Measurements from ENCODE around the gene ST8SIA6.
"Not testable (repeated sequence)": the region's sequence is repeated elsewhere in the genome, so short reads cannot be mapped to it uniquely, and the experiment has no call there.

ST8SIA6 gene

DNA sequence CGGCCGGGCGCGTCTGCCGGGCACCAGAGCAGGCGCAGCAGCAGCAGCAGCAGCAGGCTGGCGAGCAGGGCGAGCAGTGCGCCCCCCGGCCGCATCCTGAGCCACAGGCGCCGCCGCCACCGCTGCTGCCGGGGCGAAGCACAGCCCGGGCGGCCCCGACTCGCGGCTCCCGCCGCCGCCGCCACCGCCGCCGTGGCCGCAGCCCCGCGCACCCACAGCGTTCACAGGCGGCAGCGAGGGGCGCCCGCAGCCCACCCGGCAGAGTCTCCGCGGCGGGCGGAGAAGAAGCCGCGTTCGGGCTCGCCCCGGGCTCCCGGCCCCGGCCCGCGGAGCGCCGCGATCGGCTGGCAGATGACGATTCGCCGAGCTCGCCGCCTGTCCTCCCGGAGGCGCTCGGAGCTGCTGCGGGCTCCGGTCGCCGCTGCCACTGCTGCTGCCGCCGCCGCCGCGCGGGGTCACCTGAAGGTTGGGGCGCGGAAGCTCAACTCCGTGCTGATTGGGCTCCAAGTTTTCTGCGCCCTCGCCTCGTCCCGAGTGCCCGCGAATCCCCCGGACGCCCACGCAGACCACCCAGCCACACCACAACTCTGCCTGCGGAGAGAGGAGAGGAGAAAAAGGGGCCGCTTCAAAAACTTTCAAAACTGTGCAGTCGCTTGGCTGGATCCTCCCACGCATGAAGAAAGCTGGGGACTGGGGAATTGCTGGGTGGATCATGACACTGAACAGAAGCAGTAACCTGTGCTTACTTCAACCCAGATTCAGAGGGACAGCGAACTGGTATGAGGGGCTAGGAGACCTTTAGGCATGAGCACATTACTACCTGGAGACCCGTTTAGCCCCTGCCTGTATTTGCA is at the start of gene ST8SIA6:
Gene ST8SIA6 (minus strand): TSS at position 435 of the 854 bp plus-strand sequence. CDS start 340 bp downstream, at position 95.
- in situ Hi-C loops (cut with HindIII; ENCODE audit: low sequenced_read_pairs), result no loop called here

GRCh38 chr10:17503795-17504194 is 49.4 kb upstream of the ST8SIA6 start:
- in situ Hi-C loops (cut with HindIII; ENCODE audit: low sequenced_read_pairs), result no loop called here

DNA sequence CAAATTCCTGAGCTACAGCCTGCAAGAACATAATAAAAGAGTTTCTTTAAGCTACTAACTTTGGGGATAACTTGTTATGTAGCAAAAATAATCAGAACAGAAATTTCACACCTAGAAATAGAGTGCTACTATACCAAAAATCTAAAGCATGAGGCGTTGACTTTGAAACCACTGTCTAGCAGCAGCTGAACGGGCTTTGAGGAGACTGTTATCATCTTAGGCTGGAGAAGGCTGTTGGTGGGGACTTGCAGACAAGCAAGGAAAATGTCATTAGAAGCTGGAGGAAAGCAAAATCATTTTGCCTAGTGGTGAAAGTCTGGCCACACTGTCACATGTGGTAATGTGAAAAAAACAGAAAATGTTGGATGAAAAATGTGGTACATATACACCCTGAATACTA is 48.4 kb upstream of the ST8SIA6 start:
- in situ Hi-C loops (cut with HindIII; ENCODE audit: low sequenced_read_pairs), result no loop called here

DNA sequence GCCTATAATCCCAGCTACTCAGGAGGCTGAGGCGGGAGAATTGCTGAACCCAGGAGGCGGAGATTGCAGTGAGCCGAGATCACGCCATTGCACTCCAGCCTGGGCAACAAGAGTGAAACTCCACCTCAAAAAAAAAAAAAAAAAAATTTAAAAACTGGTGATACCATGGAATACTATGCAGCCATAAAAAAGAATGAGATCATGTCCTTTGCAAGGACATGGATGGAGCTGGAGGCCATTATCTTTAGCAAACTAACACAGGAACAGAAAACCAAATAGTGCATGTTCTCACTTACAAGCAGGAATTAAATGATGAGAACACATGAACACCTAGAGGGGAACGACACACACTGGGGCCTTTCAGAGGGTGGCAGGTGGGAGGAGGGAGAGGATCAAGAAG is 44.6 kb upstream of the ST8SIA6 start:
- in situ Hi-C loops (cut with HindIII; ENCODE audit: low sequenced_read_pairs), result not testable (repeated sequence)

DNA sequence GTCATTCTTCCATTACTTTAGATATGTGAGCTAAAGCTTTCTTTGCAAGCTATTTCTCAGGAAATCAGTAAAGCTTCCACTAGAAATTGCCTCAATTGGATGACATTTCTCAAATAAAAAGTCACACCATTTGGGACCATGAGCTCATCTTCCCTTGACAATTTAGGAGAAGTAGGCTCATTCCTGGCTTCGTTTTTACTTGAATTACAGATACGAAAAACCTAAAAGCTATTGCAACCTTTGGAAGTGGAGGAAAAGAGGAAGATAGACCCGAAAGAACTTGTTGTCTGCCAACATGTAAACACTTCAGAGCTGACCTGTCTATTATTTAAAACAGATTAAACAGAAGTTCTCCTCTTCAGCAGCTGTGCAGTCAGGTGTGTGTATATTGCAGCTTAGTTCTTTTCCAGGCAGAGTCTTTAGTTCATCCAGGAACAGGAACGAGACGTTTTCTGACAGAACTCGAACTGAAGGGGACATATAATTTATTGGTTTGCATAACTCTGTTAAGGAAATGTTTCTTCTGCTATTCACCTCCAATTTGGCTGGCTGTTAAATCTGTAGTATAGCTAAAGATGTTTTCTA is 43.1 kb upstream of the ST8SIA6 start:
- in situ Hi-C loops (cut with HindIII; ENCODE audit: low sequenced_read_pairs), result no loop called here

DNA sequence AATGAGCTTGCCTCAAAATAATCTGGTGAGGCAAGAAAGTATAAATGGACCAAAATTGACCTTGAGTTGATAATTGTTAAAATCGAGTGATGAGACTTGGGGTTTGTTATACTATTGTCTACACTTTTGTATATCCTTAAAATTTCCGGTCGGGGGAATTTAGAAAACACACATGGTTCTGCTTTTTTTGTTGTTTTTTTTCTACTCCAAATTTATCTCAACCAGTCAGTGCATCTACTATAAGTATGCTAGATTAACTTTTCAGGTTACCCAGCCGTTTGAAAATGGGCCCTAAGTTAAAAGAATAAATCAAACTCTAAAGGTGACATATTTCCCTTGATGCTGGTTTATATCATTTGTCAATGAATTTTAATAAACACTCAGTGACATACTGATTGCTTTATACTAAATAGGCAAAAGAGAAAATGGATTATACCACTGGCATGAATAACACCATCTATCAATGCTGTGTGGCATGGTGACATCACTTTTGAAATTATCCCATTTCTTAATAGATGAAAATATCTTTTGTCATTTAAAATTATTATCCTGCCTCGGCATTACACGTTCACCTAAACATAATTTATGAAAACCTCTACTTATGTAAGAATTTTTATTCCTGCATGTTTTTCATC is 40.3 kb upstream of the ST8SIA6 start:
- in situ Hi-C loops (cut with HindIII; ENCODE audit: low sequenced_read_pairs), result no loop called here

DNA sequence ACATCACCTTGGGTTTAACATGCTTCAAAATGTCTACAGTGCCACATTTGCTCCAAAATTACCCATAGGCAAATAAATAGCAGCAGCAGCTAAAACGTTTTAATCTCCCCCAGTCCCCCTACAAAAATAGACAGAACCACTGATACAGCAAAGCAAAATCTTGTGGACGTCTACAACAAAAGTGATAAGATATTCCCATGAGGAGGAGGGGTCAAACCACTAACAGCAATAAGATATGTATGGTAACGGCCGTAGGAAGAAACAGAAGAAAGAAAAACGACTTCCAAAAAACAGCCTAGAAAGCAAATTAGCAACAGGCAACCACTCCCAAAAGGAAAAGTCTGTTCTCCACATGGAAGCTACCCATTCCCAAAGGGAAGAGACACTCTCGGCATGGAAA is 34.5 kb upstream of the ST8SIA6 start:
- in situ Hi-C loops (cut with HindIII; ENCODE audit: low sequenced_read_pairs), result no loop called here

DNA sequence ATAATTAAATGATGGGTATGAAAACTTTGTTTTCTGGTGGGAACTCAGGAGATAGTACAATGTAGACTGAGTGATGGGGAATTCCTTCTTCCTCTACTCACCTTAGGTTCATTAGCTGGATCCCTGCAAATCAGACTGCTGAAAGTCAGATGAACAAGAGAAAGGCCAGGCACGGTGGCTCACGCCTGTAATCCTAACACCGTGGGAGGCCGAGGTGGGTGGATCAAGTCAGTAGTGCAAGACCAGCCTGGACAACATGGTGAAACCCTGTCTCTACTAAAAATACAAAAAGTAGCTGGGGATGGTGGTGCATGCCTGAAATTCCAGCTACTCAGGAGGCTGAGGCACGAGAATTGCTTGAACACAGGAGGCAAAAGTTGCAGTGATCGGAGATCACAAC is 28.7 kb upstream of the ST8SIA6 start:
- in situ Hi-C loops (cut with HindIII; ENCODE audit: low sequenced_read_pairs), result no loop called here

DNA sequence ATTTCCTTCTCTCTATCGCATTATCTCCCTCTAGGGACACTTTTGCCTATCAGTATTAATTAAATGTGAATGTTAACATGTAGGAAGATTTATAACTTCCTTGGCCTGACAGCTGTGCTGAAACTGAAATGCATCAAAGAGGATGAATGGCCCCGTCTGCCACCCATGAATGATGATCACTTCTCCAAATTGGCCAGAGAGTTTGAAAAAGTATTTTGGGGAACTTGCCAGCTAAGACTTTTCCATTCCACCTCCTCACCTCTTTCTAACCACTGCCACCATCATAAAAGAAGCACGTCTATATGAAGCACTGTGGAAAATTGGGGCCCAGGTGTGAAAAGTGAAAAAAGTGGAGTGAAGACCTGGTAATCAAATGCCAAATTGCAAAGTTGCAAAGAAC is 25.4 kb upstream of the ST8SIA6 start:
- in situ Hi-C loops (cut with HindIII; ENCODE audit: low sequenced_read_pairs), result loop anchor here (5.0 kb wide), 1 partner anchor 72 kb away; no protein-coding TSS in a partner anchor

- in situ Hi-C loops (cut with HindIII; ENCODE audit: low sequenced_read_pairs), result loop anchor here (5.0 kb wide), 1 partner anchor 73 kb away; no protein-coding TSS in a partner anchor
These were observed 24.7 kb upstream of the ST8SIA6 start for GRCh38 chr10:17479015-17479615.

DNA sequence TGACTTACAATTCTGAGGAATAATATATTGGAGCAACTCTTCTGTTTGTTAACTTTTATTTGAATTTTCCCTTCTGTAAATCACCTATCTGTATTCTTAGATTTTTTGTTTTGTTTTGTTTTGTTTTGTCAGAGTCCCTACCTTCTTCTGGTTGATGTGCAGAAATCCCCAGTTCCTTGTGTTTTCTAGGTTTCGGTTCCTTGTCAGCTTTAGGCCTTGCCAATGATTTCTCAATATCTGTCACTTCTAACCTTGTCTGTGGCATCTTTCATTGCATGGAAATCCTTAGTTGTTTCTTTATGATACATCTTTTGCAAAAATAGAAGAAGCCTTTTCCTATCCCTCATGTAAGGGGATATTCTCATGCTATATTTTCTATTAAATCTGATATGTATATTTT is 21.7 kb upstream of the ST8SIA6 start:
- in situ Hi-C loops (cut with HindIII; ENCODE audit: low sequenced_read_pairs), result loop anchor here (5.0 kb wide), 1 partner anchor 76 kb away; no protein-coding TSS in a partner anchor

DNA sequence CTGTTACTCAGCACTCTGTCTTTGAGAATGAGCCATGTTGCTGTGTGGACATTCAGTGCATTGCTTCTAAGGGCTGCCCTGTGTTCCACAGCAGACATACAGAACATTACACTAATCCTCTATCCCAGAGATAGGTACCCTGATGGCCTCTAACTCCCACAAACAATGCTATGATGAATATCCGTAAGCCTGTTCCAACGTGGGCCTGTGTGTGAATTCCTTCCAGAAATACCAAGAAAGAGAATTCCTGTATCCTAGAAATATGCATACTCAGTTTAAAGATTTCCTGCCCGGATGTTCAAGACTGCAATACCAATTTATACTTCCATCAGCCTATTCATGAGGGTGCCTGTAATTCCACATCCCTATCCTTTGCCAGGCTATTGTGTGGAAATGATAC is 21.3 kb upstream of the ST8SIA6 start:
- in situ Hi-C loops (cut with HindIII; ENCODE audit: low sequenced_read_pairs), result loop anchor here (5.0 kb wide), 1 partner anchor 77 kb away; no protein-coding TSS in a partner anchor

DNA sequence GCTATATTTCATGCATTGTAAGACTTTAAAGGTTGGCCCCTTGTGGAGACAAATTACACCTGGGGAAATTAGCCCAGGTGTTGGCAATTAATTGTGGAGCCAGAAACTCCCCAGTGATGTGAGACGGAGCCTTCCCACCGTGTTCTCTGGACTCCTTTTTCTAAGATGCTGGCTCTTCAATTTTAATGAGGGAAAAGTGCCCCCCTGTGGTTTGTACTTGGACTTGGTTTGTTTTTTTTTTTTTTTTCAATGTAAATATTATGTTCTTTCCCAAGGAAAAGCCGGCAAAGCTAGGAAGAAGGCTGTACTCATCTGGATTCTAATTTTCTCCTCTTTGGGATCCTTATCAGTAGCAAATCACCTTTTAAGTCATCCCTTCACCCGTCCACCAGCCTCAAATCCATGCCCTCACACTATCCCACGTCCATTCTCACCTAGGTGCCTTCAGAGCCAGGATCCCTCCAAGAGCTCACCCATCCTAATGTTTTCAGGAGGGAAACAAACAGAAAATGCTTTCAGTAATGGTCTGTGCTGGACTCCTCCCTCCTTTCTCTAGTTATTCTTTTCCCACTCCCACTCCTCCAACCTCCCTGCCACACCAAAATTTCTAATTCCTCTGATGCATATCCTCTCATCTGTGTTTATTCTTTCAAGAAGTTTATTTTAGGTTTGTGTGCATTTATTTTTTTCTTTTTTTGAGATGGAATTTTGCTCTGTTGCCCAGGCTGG is 20.4 kb upstream of the ST8SIA6 start:
- in situ Hi-C loops (cut with HindIII; ENCODE audit: low sequenced_read_pairs), result loop anchor here (5.0 kb wide), 1 partner anchor 78 kb away; no protein-coding TSS in a partner anchor

- in situ Hi-C loops (cut with HindIII; ENCODE audit: low sequenced_read_pairs), result no loop called here
These were observed 19.0 kb upstream of the ST8SIA6 start for GRCh38 chr10:17473228-17473950.

GRCh38 chr10:17472481-17473227 is 18.3 kb upstream of the ST8SIA6 start:
- in situ Hi-C loops (cut with HindIII; ENCODE audit: low sequenced_read_pairs), result no loop called here

- in situ Hi-C loops (cut with HindIII; ENCODE audit: low sequenced_read_pairs), result no loop called here
These were observed 15.9 kb upstream of the ST8SIA6 start for GRCh38 chr10:17470246-17470645.

DNA sequence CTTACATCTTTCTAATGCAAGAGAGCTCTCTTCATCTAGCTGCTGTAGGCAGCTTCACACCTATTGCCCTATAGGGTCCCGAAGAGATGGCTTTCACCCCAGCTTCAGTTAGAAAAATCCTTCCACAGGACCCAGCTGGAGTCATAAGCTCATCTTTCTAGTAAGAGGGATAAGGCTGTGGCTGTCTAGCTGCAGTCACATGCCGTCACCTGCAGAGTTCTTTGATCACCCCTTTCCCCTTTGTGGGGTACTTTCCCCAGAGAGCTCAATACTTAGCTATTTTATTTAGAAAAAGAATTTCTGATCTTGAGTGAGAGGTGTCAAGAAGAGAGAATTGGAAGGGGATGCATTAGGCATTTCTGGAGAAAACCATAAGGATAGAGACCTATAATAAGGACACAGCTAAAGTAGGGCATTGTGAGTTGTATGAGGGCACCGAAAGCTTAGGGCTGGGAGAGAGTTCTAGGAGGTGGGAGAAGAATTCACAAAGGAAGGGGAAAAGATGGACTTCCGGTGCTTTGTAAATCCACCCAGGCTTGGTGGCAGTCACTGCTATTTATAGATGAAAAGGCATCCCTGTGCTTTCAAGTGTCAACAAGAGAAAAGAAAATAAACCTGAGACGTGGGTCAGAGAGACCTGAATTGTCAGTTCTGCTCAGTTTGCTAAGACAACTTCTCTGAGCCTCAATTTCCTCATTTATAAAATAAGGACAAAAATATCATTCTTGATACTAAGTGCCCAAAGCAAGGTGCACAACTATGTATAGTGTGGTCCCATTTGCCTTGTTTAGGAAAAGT is 11.1 kb upstream of the ST8SIA6 start:
- in situ Hi-C loops (cut with HindIII; ENCODE audit: low sequenced_read_pairs), result no loop called here

- in situ Hi-C loops (cut with HindIII; ENCODE audit: low sequenced_read_pairs), result no loop called here
These were observed 10.2 kb upstream of the ST8SIA6 start for GRCh38 chr10:17464545-17464944.
